ENCODE data around the gene LIME1.

LIME1 gene

GRCh38 chr20:63767886-63768285, 31.4 kb downstream of the LIME1 start:
- FAIRE-seq (no peak), DNase-seq (ENCODE audit: insufficient read length, low spot score) (no peak)
- no peak for TF ChIP-seq CTCF (IDR thresholded peaks at IDR 0.05; ENCODE audit: insufficient read depth, missing control alignments)

GRCh38 chr20:63768591-63769515, 32.4 kb downstream of the LIME1 start:
- DNase-seq (ENCODE audit: insufficient read length, low spot score) (no peak), FAIRE-seq (no peak)
- TF ChIP-seq CTCF (IDR thresholded peaks at IDR 0.05; ENCODE audit: insufficient read depth, missing control alignments), result no peak

GRCh38 chr20:63769891-63770474, 33.5 kb downstream of the LIME1 start:
- FAIRE-seq (no peak), DNase-seq (ENCODE audit: insufficient read length, low spot score) (no peak)
- TF ChIP-seq CTCF (IDR thresholded peaks at IDR 0.05; ENCODE audit: insufficient read depth, missing control alignments), result no peak

GRCh38 chr20:63771046-63771707, 34.7 kb downstream of the LIME1 start:
- DNase-seq (ENCODE audit: insufficient read length, low spot score), result no peak
- no peak for FAIRE-seq
- no peak for TF ChIP-seq CTCF (IDR thresholded peaks at IDR 0.05; ENCODE audit: insufficient read depth, missing control alignments)

DNA sequence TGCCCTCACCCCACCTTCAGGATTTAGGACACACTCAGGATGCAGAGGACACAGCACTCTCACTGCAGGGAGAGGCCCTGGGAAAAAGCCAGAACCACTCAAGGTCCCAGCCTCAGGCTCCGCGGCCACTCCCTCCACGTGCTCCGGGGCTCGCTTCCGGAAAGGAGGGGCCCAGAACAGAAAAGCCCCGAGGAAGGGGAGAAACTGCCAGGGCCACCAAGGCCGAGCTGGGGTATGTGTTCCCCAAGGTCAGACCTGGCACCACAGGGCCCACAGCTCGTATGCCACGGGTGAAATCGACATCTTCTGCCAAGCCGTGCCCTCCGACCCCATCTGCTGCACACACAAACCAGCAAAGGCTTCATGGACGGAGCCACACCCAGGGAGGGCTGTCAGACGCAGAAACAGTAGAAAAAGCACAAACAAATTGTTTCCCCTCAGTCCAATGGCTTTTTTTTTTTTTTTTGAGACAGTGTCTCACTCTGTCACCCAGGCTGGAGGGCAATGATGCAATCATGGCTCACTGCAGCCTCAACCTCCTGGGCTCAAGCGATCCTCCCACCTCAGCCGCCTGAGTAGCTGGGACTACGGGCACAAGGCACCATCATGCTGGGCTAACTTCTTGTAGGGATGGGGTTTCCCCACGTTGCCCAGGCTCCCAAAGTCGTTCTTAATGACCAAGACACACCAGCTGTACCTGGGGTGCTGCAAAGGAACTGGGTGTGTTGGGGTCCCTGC, 36.5 kb downstream of the LIME1 start:
- TF ChIP-seq CTCF (IDR thresholded peaks at IDR 0.05; ENCODE audit: insufficient read depth, missing control alignments), result no peak
- DNase-seq (ENCODE audit: insufficient read length, low spot score) (no peak), FAIRE-seq (no peak)

DNA sequence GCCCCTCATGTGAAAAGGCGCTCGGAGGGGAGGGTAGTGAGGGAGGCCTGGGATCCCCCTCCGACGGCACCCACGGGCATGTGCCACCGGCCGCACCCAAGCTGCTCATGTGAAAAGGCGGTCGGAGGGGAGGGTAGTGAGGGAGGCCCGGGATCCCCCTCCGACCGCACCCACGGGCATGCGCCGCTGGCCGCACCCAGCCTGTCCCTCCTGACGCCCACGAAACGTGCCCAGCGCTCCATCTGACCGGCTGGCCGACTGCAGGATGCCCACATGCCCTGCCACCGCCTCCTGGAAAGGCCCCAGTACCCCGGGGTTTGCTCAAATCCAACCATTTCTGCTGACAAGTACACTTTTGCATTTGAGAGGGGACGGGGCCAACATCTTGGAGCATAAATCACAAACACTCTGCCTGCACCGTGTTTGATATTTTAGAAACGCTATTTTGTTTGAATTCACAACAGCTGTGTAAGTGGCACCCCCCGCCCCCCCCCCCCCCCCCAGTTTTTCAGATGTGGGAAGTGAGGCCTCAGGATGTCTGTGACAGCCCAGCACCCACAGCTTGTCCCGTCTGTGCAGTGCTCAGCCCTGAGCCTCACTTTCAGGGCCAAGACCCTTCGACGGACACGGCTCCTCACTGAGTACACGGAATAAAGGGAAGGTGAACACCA, 37.2 kb downstream of the LIME1 start:
- TF ChIP-seq CTCF (IDR thresholded peaks at IDR 0.05; ENCODE audit: insufficient read depth, missing control alignments), result no peak
- FAIRE-seq (no peak), DNase-seq (ENCODE audit: insufficient read length, low spot score) (no peak)
